ENCODE data around the gene TSPY1. TPM values are rescaled to one million over a fixed set of nuclear protein-coding genes. Genes with fewer than 3 reads are reported as not detected.

TSPY1 gene, protein sequence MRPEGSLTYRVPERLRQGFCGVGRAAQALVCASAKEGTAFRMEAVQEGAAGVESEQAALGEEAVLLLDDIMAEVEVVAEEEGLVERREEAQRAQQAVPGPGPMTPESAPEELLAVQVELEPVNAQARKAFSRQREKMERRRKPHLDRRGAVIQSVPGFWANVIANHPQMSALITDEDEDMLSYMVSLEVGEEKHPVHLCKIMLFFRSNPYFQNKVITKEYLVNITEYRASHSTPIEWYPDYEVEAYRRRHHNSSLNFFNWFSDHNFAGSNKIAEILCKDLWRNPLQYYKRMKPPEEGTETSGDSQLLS
- not detected in 2 replicates for polyA plus RNA-seq

DNA sequence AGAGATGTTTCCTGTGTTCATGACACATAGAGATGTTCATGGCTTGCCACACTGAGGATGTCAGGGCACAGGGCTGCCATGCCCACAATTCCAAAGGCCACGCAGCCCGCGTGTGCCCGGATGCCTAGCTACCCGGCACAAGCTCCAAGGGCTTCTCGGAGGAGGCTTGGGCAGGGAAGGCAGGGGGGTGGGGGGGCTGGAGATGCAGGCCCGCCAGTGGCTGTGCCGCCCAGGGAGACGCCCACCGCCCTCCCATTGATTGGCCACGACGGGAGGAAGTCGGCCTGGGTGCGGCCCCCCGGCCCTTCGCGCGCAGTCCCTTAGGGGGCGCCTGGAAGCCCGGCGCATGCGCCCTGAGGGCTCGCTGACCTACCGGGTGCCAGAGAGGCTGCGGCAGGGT is at the start of gene TSPY1:
TSPY1 (plus strand) TSS at position 301 of the 400 bp plus-strand sequence; CDS start at position 347, 46 bp downstream.

GRCh38 chrY:9486967-9487366 is 20.2 kb downstream of the TSPY1 start, which contains the start of gene TSPY9:
Gene TSPY9, plus strand, starts transcription at chrY:9487267. Its CDS starts 46 bp downstream, at chrY:9487313.

Other genes starting within 250 kb of the TSPY1 start
- gene TSPY4, start 129.5 kb upstream of the TSPY1 start, polyA plus RNA-seq = not detected in 2 replicates
- gene TSPY8, start 109.2 kb upstream of the TSPY1 start, polyA plus RNA-seq = not detected in 2 replicates
- not detected in 2 replicates for gene TSPY3, start 68.5 kb upstream of the TSPY1 start, polyA plus RNA-seq
- not detected in 2 replicates for gene TSPY9, start 20.3 kb downstream of the TSPY1 start, polyA plus RNA-seq
- not detected in 2 replicates for gene TSPY10, start 60.9 kb downstream of the TSPY1 start, polyA plus RNA-seq

Data from Purkinje cell (primary cell).